IMR-90 (cell line): ENCODE measurements around the gene TPO. TPM values are rescaled to one million over a fixed set of nuclear protein-coding genes. Genes with fewer than 3 reads are reported as not detected.

Experiments used
- ATAC-seq: fragments of 200-7000 bp; cut with Tn5 transposase; 2 replicates; pipeline ENCODE4 v1.9.1; 2020; ENCODE audit warnings: low read depth, mild to moderate bottlenecking, moderate library complexity
- BruUV-seq: library from RNA; stranded (reverse); fragments of 400-500 nt; replicated peaks from 2 replicates; lab custom pipeline; 2021; lab: Mats Ljungman, UMichigan
- CTCF ChIA-PET: fragments of 300-600 bp; formaldehyde crosslinking; extraction: SDS; loops from one replicate; lab custom pipeline; 2021; ENCODE audit warnings: antibody characterized with exemption; lab: Yijun Ruan, JAX
- POLR2A ChIA-PET: fragments of 300-600 bp; sonication (Branson Sonifier 250); formaldehyde crosslinking; loops from one replicate; lab custom pipeline; 2022; ENCODE audit warnings: antibody characterized with exemption; ENCODE audit not compliant: unreplicated experiment; lab: Charles Lee
- DNase-seq: peaks from one replicate; pipeline ENCODE4 v3.0.0; 2013
- H2AFZ ChIP-seq: replicated peaks from 2 replicates; pipeline ENCODE3; 2013; ENCODE audit warnings: low read length, mild to moderate bottlenecking; ENCODE audit not compliant: poor library complexity
- H2AK5ac ChIP-seq: 2 replicates; pipeline ENCODE4 v1.6.1; 2013; ENCODE audit warnings: low read depth, low read length, inconsistent platforms
- H2AK9ac ChIP-seq: replicated peaks from 2 replicates; pipeline ENCODE3; 2013; ENCODE audit warnings: mild to moderate bottlenecking, low read depth, low read length, moderate library complexity; ENCODE audit not compliant: poor library complexity
- H2BK120ac ChIP-seq: 2 replicates; pipeline ENCODE4 v1.6.1; 2013; ENCODE audit warnings: low read depth, low read length, inconsistent platforms
- H2BK15ac ChIP-seq: 3 replicates; pipeline ENCODE4 v1.6.1; 2013; ENCODE audit warnings: low read depth, low read length, inconsistent platforms
- H2BK20ac ChIP-seq: 2 replicates; pipeline ENCODE4 v1.6.1; 2013; ENCODE audit warnings: low read depth, mild to moderate bottlenecking, inconsistent platforms, low read length, moderate library complexity
- H2BK5ac ChIP-seq: 2 replicates; pipeline ENCODE4 v1.6.1; 2013; ENCODE audit warnings: mild to moderate bottlenecking, low read depth, low read length, inconsistent platforms; ENCODE audit not compliant: poor library complexity, severe bottlenecking
- H3K14ac ChIP-seq: replicated peaks from 2 replicates; pipeline ENCODE4 v1.6.1; 2013; ENCODE audit warnings: low read depth, low read length, inconsistent platforms
- H3K18ac ChIP-seq: 2 replicates; pipeline ENCODE4 v1.6.1; 2013; ENCODE audit warnings: low read depth, low read length, control low read depth
- H3K23ac ChIP-seq: 2 replicates; pipeline ENCODE4 v1.6.1; 2013; ENCODE audit warnings: low read depth, low read length, inconsistent platforms
- H3K27ac ChIP-seq: 2 replicates; pipeline ENCODE4 v1.5.1; 2013; ENCODE audit warnings: mild to moderate bottlenecking, control low read depth, low read length; ENCODE audit not compliant: insufficient read depth
- H3K27me3 ChIP-seq: 2 replicates; pipeline ENCODE4 v1.6.1; 2013; ENCODE audit warnings: low read length; ENCODE audit not compliant: control insufficient read depth, insufficient read depth
- H3K36me3 ChIP-seq: 2 replicates; pipeline ENCODE4 v1.6.1; 2013; ENCODE audit warnings: low read length, mixed read lengths; ENCODE audit not compliant: control insufficient read depth, insufficient read depth
- H3K4ac ChIP-seq: 2 replicates; pipeline ENCODE4 v1.6.1; 2013; ENCODE audit warnings: low read depth, low read length, inconsistent platforms
- H3K4me1 ChIP-seq: 2 replicates; pipeline ENCODE4 v1.6.1; 2013; ENCODE audit warnings: low read length, mixed read lengths; ENCODE audit not compliant: control insufficient read depth, insufficient read depth
- H3K4me2 ChIP-seq: 2 replicates; pipeline ENCODE4 v1.6.1; 2013; ENCODE audit warnings: low read depth, mild to moderate bottlenecking, control low read depth, low read length, moderate library complexity
- H3K4me3 ChIP-seq: 2 replicates; pipeline ENCODE4 v1.5.1; 2013; ENCODE audit warnings: low read depth, mild to moderate bottlenecking, control low read depth, low read length, moderate library complexity; ENCODE audit not compliant: insufficient read depth
- H3K56ac ChIP-seq: 2 replicates; pipeline ENCODE4 v1.6.1; 2013; ENCODE audit warnings: low read length, inconsistent platforms; ENCODE audit not compliant: insufficient read depth; ENCODE audit errors: extremely low read depth
- H3K79me1 ChIP-seq, 2 experiments: 2 replicates each; pipeline ENCODE4 v1.6.1; 2013; ENCODE audit warnings: low read length in 2 of 2, inconsistent platforms in 1 of 2, low read depth in 1 of 2
- H3K9ac ChIP-seq: 2 replicates; pipeline ENCODE4 v1.6.1; 2013; ENCODE audit warnings: low read depth, low read length, control low read depth
- H3K9me1 ChIP-seq: 2 replicates; pipeline ENCODE4 v1.6.1; 2013; ENCODE audit warnings: low read length, inconsistent platforms; ENCODE audit not compliant: insufficient read depth
- H3K9me3 ChIP-seq: 2 replicates; pipeline ENCODE4 v1.6.1; 2013; ENCODE audit warnings: low read length; ENCODE audit not compliant: control insufficient read depth, insufficient read depth
- H4K20me1 ChIP-seq: 2 replicates; pipeline ENCODE4 v1.6.1; 2013; ENCODE audit warnings: low read length, inconsistent platforms; ENCODE audit not compliant: insufficient read depth
- H4K5ac ChIP-seq: 2 replicates; pipeline ENCODE4 v1.6.1; 2013; ENCODE audit warnings: mild to moderate bottlenecking, low read depth, low read length, control low read depth
- H4K8ac ChIP-seq, 2 experiments: 2 replicates each; pipeline ENCODE4 v1.6.1; 2013; ENCODE audit warnings: low read depth in 2 of 2, low read length in 2 of 2, control low read depth in 1 of 2, inconsistent platforms in 1 of 2
- H4K91ac ChIP-seq: 2 replicates; pipeline ENCODE4 v1.6.1; 2013; ENCODE audit warnings: low read depth, low read length, inconsistent platforms; ENCODE audit not compliant: insufficient read depth
- CEBPB ChIP-seq: IDR thresholded peaks from 2 replicates; pipeline ENCODE4 v1.6.1; 2012; ENCODE audit warnings: low read depth, low read length, improper control_type of control experiment
- CHD1 ChIP-seq: IDR thresholded peaks from 2 replicates; pipeline ENCODE4 v1.6.1; 2012; ENCODE audit warnings: low read depth, low read length, improper control_type of control experiment
- CTCF ChIP-seq: conservative IDR thresholded peaks from 2 replicates; pipeline ENCODE4 v1.5.1; 2012; ENCODE audit warnings: mild to moderate bottlenecking, low read depth, low read length, improper control_type of control experiment
- ELK1 ChIP-seq: fragments of 150-350 bp; IDR thresholded peaks from 2 replicates; pipeline ENCODE4 v1.6.1; 2016; ENCODE audit warnings: low read depth, mild to moderate bottlenecking, low read length, moderate library complexity, borderline replicate concordance
- FOS ChIP-seq: fragments of 150-350 bp; IDR thresholded peaks from 2 replicates; pipeline ENCODE4 v1.6.1; 2016; ENCODE audit warnings: low read depth, low read length
- MAFK ChIP-seq: IDR thresholded peaks from 2 replicates; pipeline ENCODE4 v1.6.1; 2012; ENCODE audit warnings: low read depth, low read length, improper control_type of control experiment
- MXI1 ChIP-seq: IDR thresholded peaks from 2 replicates; pipeline ENCODE4 v1.6.1; 2012; ENCODE audit warnings: low read depth, mild to moderate bottlenecking, low read length, moderate library complexity, borderline replicate concordance
- NFE2L2 ChIP-seq: fragments of 150-350 bp; IDR thresholded peaks from 2 replicates; pipeline ENCODE4 v1.6.1; 2016; ENCODE audit warnings: low read depth, mild to moderate bottlenecking, low read length
- POLR2A ChIP-seq: IDR thresholded peaks from 2 replicates; pipeline ENCODE4 v1.6.1; 2012; ENCODE audit warnings: mild to moderate bottlenecking, low read depth, low read length
- RAD21 ChIP-seq: IDR thresholded peaks from 2 replicates; pipeline ENCODE4 v1.6.1; 2012; ENCODE audit warnings: low read length, improper control_type of control experiment
- RCOR1 ChIP-seq: IDR thresholded peaks from 2 replicates; pipeline ENCODE4 v1.6.1; 2012; ENCODE audit warnings: mild to moderate bottlenecking, low read length, improper control_type of control experiment; ENCODE audit not compliant: insufficient replicate concordance
- RFX5 ChIP-seq: IDR thresholded peaks from 2 replicates; pipeline ENCODE4 v1.8.0; 2012; ENCODE audit warnings: low read depth, mild to moderate bottlenecking, low read length, moderate library complexity
- SMC3 ChIP-seq: fragments of 150-350 bp; IDR thresholded peaks from 2 replicates; pipeline ENCODE4 v1.6.1; 2016; ENCODE audit warnings: low read depth, mild to moderate bottlenecking, antibody characterized with exemption, low read length, moderate library complexity
- USF2 ChIP-seq: fragments of 150-350 bp; IDR thresholded peaks from 2 replicates; pipeline ENCODE4 v1.6.1; 2017; ENCODE audit warnings: mild to moderate bottlenecking, antibody characterized with exemption, low read length, low read depth
- WGBS, 2 experiments: methylation state at CpG; one replicate each; pipeline versions ENCODE4 v1.1.5 to v1.1.7; 2013; ENCODE audit warnings: missing lambda C conversion rate in 2 of 2; ENCODE audit not compliant: insufficient read length in 1 of 2; ENCODE audit errors: extremely low coverage in 2 of 2; 5-methylcytosine and 5-hydroxymethylcytosine counted together
- dilution Hi-C: fragments of 300-500 bp; cut with HindIII; formaldehyde crosslinking; loops from one replicate; pipeline ENCODE4 v1.14.3; 2018; ENCODE audit warnings: low sequenced_read_pairs; ENCODE audit not compliant: unreplicated experiment
- in situ Hi-C: fragments of 300-500 bp; cut with MboI; formaldehyde crosslinking; loops from 3 replicates; pipeline ENCODE4 v1.14.3; 2019; ENCODE audit warnings: low sequenced_read_pairs, inconsistent platforms, mixed read lengths
- intact Hi-C: fragments of 100-400 bp; cut with micrococcal nuclease; formaldehyde crosslinking; loops from 2 replicates; pipeline ENCODE4 v1.10.0; 2022
- polyA plus RNA-seq, 3 experiments: library from polyadenylated mRNA; depleted of rRNA; stranded (reverse); fragments of >200 nt; gene quantifications; 2 replicates each; pipeline ENCODE4 v1.2.3, GENCODE V29; 2012; ENCODE audit warnings: low replicate concordance in 1 of 3
- total RNA-seq: library from RNA; depleted of rRNA; stranded (reverse); fragments of >200 nt; gene quantifications from 2 replicates; pipeline ENCODE4 v1.2.3, GENCODE V29; 2012

The TPO gene
- total and polyA plus RNA-seq, 2 of the 4 experiments (the other 2 are of a cell fraction), result not detected

GRCh38 chr2:1515986-1516797, 102.9 kb downstream of the TPO start:
- Histone ChIP-seq H2BK5ac (no peak overlapping the region), H4K91ac (no peak overlapping the region), H3K4ac (no peak overlapping the region), H2BK120ac (no peak overlapping the region), H2AK5ac (no peak overlapping the region), H2AFZ (no peak overlapping the region), H3K14ac (no peak overlapping the region), H4K8ac (no peak overlapping the region), H3K27ac (no peak overlapping the region), H3K23ac (no peak overlapping the region), H3K79me1 (no peaks in the 10 kb centered on the region), H3K56ac (no peak overlapping the region), H3K4me3 (no peak overlapping the region), H3K9me3 (no peaks in the 10 kb centered on the region), H3K36me3 (no peaks in the 10 kb centered on the region), H3K18ac (no peak overlapping the region), H3K4me2 (no peak overlapping the region), H3K4me1 (no peaks in the 10 kb centered on the region), H2BK15ac (no peak overlapping the region), H2AK9ac (no peak overlapping the region), H3K9ac (no peak overlapping the region), H4K20me1 (no peaks in the 10 kb centered on the region), H3K27me3 (peaks cover 5% of the 10 kb centered on the region; the same call in 1 of the 2 replicates), H2BK20ac (no peak overlapping the region), H4K5ac (no peak overlapping the region), H3K9me1 (no peaks in the 10 kb centered on the region)
- no peak for DNase-seq
- WGBS, 2 experiments, result 58% methylated on average over 11 of the region's 23 CpGs; no CpG with 5 or more reads in 1 of the 2 experiments
- intact Hi-C loops (no loop called here), in situ Hi-C loops (no loop called here), dilution Hi-C loops (no loop called here)
- ATAC-seq, result no peak
- no TSS peak for BruUV-seq
- TF ChIP-seq RCOR1 (no peak), ELK1 (no peak), RFX5 (no peak), RAD21 (no peak), NFE2L2 (no peak), CHD1 (no peak), FOS (no peak), SMC3 (no peak), MAFK (no peak), POLR2A (no peak), CTCF (no peak), CEBPB (no peak), MXI1 (no peak), USF2 (no peak)
- CTCF ChIA-PET, result interaction anchor here (1.1 kb wide), 1 partner anchor 668 kb away, joined by 8 read pairs; no protein-coding TSS in a partner anchor
- POLR2A ChIA-PET, result no interaction called here
